HCT116 (cell line): Measurements from ENCODE around the gene ASPG. TPM values are rescaled to one million over a fixed set of nuclear protein-coding genes. Genes with fewer than 3 reads are reported as not detected.
A peak's percentile ranks its signal among the peaks of the same experiment; 100 is the strongest.

Source experiments
- ATAC-seq: fragments of 200-7000 bp; cut with Tn5 transposase; 2 replicates; pipeline ENCODE4 v1.9.1; 2020; ENCODE audit warnings: mild to moderate bottlenecking, moderate library complexity
- BruUV-seq: library from RNA; stranded (reverse); fragments of 400-500 nt; replicated peaks from 2 replicates; lab custom pipeline; 2021; lab: Mats Ljungman, UMichigan
- CTCF ChIA-PET: fragments of 300-600 bp; sonication (Branson Sonifier 250); formaldehyde crosslinking; loops from one replicate; lab custom pipeline; 2021; ENCODE audit warnings: antibody characterized with exemption; lab: Charles Lee
- POLR2A ChIA-PET: fragments of 300-600, 350-600 bp; sonication (Branson Sonifier 250); formaldehyde crosslinking; loops from one replicate; lab custom pipeline; 2021; ENCODE audit warnings: antibody characterized with exemption; lab: Charles Lee
- RAD21 ChIA-PET, 2 experiments: fragments of 300-600 bp; sonication (Branson Sonifier 250); formaldehyde crosslinking; loops; one replicate each; lab custom pipeline; 2023; ENCODE audit warnings: low total read pairs in 2 of 2; ENCODE audit not compliant: uncharacterized antibody in 2 of 2, unreplicated experiment in 2 of 2, low non-redundant PET in 1 of 2; lab: Charles Lee
- DNase-seq: peaks from one replicate; pipeline ENCODE4 v3.0.0-alpha.2; 2010; ENCODE audit warnings: low read depth, low spot score
- H2AFZ ChIP-seq: fragments of 200-600 bp; shearing (Covaris generic), sonication (generic); 2 replicates; pipeline ENCODE4 v1.6.1; 2017; ENCODE audit warnings: low read depth, mixed run types, mixed read lengths, antibody characterized with exemption, low read length; ENCODE audit not compliant: poor library complexity, severe bottlenecking
- H3K27ac ChIP-seq: 2 replicates; pipeline ENCODE4 v1.5.1; 2012; ENCODE audit warnings: low read depth, low read length
- H3K27me3 ChIP-seq: fragments of 200-600 bp; sonication (generic); 2 replicates; pipeline ENCODE4 v1.6.1; 2016; ENCODE audit warnings: mixed run types, low read length, mixed read lengths; ENCODE audit not compliant: insufficient read depth
- H3K36me3 ChIP-seq, 2 experiments: fragments of 200-500 bp in 1 of 2; fragments of 200-600 bp in 1 of 2; sonication (Bioruptor generic) in 1 of 2; sonication (generic) in 1 of 2; 2 replicates each; pipeline versions ENCODE4 v1.5.1 to v1.6.1; 2014 to 2016; ENCODE audit warnings: low read length in 2 of 2, inconsistent platforms in 1 of 2, mixed read lengths in 1 of 2, mixed run types in 1 of 2; ENCODE audit not compliant: insufficient read depth in 2 of 2, control insufficient read depth in 1 of 2
- H3K4me1 ChIP-seq, 2 experiments: fragments of 200-600 bp in 1 of 2; sonication (generic) in 1 of 2; 2 replicates each; pipeline versions ENCODE4 v1.5.1 to v1.6.1; 2012 to 2017; ENCODE audit warnings: low read length in 2 of 2, inconsistent platforms in 1 of 2, mild to moderate bottlenecking in 1 of 2, mixed read lengths in 1 of 2, mixed run types in 1 of 2, moderate library complexity in 1 of 2; ENCODE audit not compliant: insufficient read depth in 2 of 2, control insufficient read depth in 1 of 2
- H3K4me2 ChIP-seq: fragments of 200-600 bp; sonication (generic); 2 replicates; pipeline ENCODE4 v1.6.1; 2017; ENCODE audit warnings: mixed run types, low read length, mixed read lengths
- H3K4me3 ChIP-seq, 2 experiments: fragments of 200-600 bp in 1 of 2; sonication (generic) in 1 of 2; replicated peaks in 1 of 2; 2 replicates each; pipeline ENCODE4 v1.5.1; 2011 to 2016; ENCODE audit warnings: low read length in 2 of 2, control low read depth in 1 of 2, low read depth in 1 of 2, mild to moderate bottlenecking in 1 of 2, mixed read lengths in 1 of 2, mixed run types in 1 of 2
- H3K79me2 ChIP-seq: fragments of 200-600 bp; sonication (generic); 2 replicates; pipeline ENCODE4 v1.6.1; 2017; ENCODE audit warnings: mild to moderate bottlenecking, mixed run types, low read length, moderate library complexity, mixed read lengths; ENCODE audit not compliant: insufficient read depth
- H3K9ac ChIP-seq: fragments of 200-600 bp; sonication (generic); 2 replicates; pipeline ENCODE4 v1.6.1; 2016; ENCODE audit warnings: low read length, mixed read lengths
- H3K9me2 ChIP-seq: fragments of 200-600 bp; sonication (generic), shearing (Covaris generic); 2 replicates; pipeline ENCODE4 v1.6.1; 2017; ENCODE audit warnings: mixed run types, mild to moderate bottlenecking, moderate library complexity; ENCODE audit not compliant: insufficient read depth
- H3K9me3 ChIP-seq, 2 experiments: fragments of 200-500 bp in 1 of 2; fragments of 200-600 bp in 1 of 2; sonication (Bioruptor generic) in 1 of 2; sonication (generic) in 1 of 2; 2 replicates each; pipeline ENCODE4 v1.6.1; 2014 to 2017; ENCODE audit warnings: low read length in 2 of 2, mixed read lengths in 2 of 2, inconsistent platforms in 1 of 2, low read depth in 1 of 2, mild to moderate bottlenecking in 1 of 2, mixed run types in 1 of 2, moderate library complexity in 1 of 2; ENCODE audit not compliant: control insufficient read depth in 1 of 2, insufficient read depth in 1 of 2
- H4K20me1 ChIP-seq: fragments of 200-600 bp; sonication (generic), shearing (Covaris generic); 2 replicates; pipeline ENCODE4 v1.6.1; 2017; ENCODE audit warnings: mixed run types, mild to moderate bottlenecking, moderate library complexity; ENCODE audit not compliant: insufficient read depth
- CBX3 ChIP-seq: IDR thresholded peaks from 2 replicates; pipeline ENCODE4 v1.6.1; 2012; ENCODE audit warnings: low read depth
- EGR1 ChIP-seq: IDR thresholded peaks from 2 replicates; pipeline ENCODE4 v1.6.1; 2012; ENCODE audit warnings: low read depth
- ELF1 ChIP-seq: IDR thresholded peaks from 2 replicates; pipeline ENCODE4 v1.6.1; 2012; ENCODE audit warnings: low read depth, borderline replicate concordance
- EZH2 ChIP-seq: fragments of 200-600 bp; sonication (generic); IDR thresholded peaks from 2 replicates; pipeline ENCODE4 v1.6.1; 2017; ENCODE audit warnings: antibody characterized with exemption, mixed run types
- EZH2phosphoT487 ChIP-seq: fragments of 200-600 bp; IDR thresholded peaks from 2 replicates; pipeline ENCODE4 v1.6.1; 2018; ENCODE audit warnings: antibody characterized with exemption, borderline replicate concordance
- POLR2A ChIP-seq: IDR thresholded peaks from 2 replicates; pipeline ENCODE4 v1.7.0; 2011; ENCODE audit warnings: borderline replicate concordance; ENCODE audit not compliant: insufficient read depth, insufficient read length; ENCODE audit errors: extremely low read depth
- RAD21 ChIP-seq: IDR thresholded peaks from 2 replicates; pipeline ENCODE4 v1.6.1; 2012; ENCODE audit warnings: low read depth, mild to moderate bottlenecking
- SIN3A ChIP-seq: IDR thresholded peaks from 2 replicates; pipeline ENCODE4 v1.6.1; 2012; ENCODE audit warnings: low read depth
- YY1 ChIP-seq: IDR thresholded peaks from 2 replicates; pipeline ENCODE4 v1.6.1; 2011; ENCODE audit warnings: low read length, low read depth, moderate library complexity, mild to moderate bottlenecking; ENCODE audit not compliant: insufficient replicate concordance; ENCODE audit errors: extremely low read depth
- ZFX ChIP-seq: fragments of 450-650 bp; IDR thresholded peaks from 2 replicates; pipeline ENCODE4 v1.6.1; 2017
- ZNF274 ChIP-seq: fragments of 200-500 bp; sonication (Bioruptor generic); IDR thresholded peaks from 2 replicates; pipeline ENCODE4 v1.6.1; 2014; ENCODE audit warnings: mild to moderate bottlenecking, low read depth, low read length, inconsistent platforms
- intact Hi-C: fragments of 100-400 bp; cut with micrococcal nuclease; formaldehyde crosslinking; loops from 2 replicates; pipeline ENCODE4 v1.10.0; 2022
- microRNA counts: library from miRNA; unstranded; fragments of <30 nt; microRNA quantifications from one replicate; lab custom pipeline; 2015
- microRNA-seq: library from miRNA; unstranded; fragments of <30 nt; microRNA quantifications from one replicate; pipeline ENCODE4, GENCODE V29; 2016; ENCODE audit warnings: borderline number of aligned reads
- total RNA-seq: library from RNA; stranded (reverse); gene quantifications from one replicate; pipeline ENCODE4 v1.2.1, GENCODE V29; 2021; ENCODE audit not compliant: unreplicated experiment
- TF ChIP-seq, protein P1 (sequence below), 3 experiments: fragments of 200-600 bp in 1 of 3; sonication (generic) in 1 of 3; IDR thresholded peaks in 2 of 3; conservative IDR thresholded peaks in 1 of 3; 2 replicates each; pipeline ENCODE4 v1.5.1; 2012 to 2017; ENCODE audit warnings: low read depth in 2 of 3, low read length in 2 of 3, antibody characterized with exemption in 1 of 3, borderline replicate concordance in 1 of 3, control low read depth in 1 of 3, mild to moderate bottlenecking in 1 of 3, mixed read lengths in 1 of 3, mixed run types in 1 of 3, moderate library complexity in 1 of 3; ENCODE audit not compliant: insufficient read depth in 1 of 3
- TF ChIP-seq, protein P2 (sequence below): IDR thresholded peaks from 2 replicates; pipeline ENCODE4 v1.6.1; 2012
- TF ChIP-seq, protein P3 (sequence below): IDR thresholded peaks from 2 replicates; pipeline ENCODE4 v1.6.1; 2012; ENCODE audit warnings: low read depth

The ASPG gene
- total RNA-seq, 1 experiment from 2014 or later: not detected

DNA sequence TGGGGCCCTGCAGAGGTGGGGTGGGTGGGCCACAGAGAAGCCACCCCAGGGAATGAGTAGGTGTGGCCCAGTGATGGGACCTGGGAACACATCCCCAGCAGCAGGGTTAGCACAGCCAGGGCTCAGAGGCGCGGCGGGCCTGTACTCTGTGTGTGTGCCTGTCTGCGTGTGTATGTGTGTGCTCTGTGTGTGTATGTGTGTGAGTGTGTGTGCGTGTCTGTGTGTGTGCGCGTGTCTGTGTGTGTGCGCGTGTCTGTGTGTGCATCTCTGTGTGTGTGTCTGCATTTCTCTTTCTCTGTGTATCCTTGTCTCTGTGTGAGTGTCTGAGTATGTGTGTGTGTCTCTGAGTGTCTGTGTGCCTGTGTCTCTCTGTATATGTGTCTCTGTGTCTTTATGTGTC is 79.0 kb downstream of the ASPG start:
- ChIA-PET RAD21 (no interaction called here), POLR2A (no interaction called here)
- H2AFZ ChIP-seq: no peak overlapping the region

More for the DNA sequence above, 79.0 kb downstream of the ASPG start:
- intact Hi-C loops: no loop called here
- no peaks in the 10 kb centered on the region for H4K20me1 ChIP-seq
- H3K9ac ChIP-seq: no peak overlapping the region
- BruUV-seq: no TSS peak
- no peaks in the 10 kb centered on the region for H3K36me3 ChIP-seq
- H3K9me2 ChIP-seq: no peaks in the 10 kb centered on the region
- H3K27me3 ChIP-seq: no peaks in the 10 kb centered on the region
- CTCF ChIA-PET: no interaction called here
- H3K9me3 ChIP-seq: no peaks in the 10 kb centered on the region
- ATAC-seq (no peak), DNase-seq (no peak)
- H3K27ac ChIP-seq: no peak overlapping the region
- TF ChIP-seq RAD21 (no peak), POLR2A (no peak), EZH2 (no peak), CBX3 (no peak), EZH2phosphoT487 (no peak), EGR1 (no peak), ZFX (no peak), ELF1 (no peak), YY1 (no peak), SIN3A (no peak), ZNF274 (no peak)
- TF ChIP-seq, protein P1, sequence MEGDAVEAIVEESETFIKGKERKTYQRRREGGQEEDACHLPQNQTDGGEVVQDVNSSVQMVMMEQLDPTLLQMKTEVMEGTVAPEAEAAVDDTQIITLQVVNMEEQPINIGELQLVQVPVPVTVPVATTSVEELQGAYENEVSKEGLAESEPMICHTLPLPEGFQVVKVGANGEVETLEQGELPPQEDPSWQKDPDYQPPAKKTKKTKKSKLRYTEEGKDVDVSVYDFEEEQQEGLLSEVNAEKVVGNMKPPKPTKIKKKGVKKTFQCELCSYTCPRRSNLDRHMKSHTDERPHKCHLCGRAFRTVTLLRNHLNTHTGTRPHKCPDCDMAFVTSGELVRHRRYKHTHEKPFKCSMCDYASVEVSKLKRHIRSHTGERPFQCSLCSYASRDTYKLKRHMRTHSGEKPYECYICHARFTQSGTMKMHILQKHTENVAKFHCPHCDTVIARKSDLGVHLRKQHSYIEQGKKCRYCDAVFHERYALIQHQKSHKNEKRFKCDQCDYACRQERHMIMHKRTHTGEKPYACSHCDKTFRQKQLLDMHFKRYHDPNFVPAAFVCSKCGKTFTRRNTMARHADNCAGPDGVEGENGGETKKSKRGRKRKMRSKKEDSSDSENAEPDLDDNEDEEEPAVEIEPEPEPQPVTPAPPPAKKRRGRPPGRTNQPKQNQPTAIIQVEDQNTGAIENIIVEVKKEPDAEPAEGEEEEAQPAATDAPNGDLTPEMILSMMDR (IDR thresholded peaks at IDR 0.05 in 2 of 3, conservative IDR thresholded peaks at IDR 0.05 in 1 of 3; ENCODE audit: borderline replicate concordance in 1 of 3, insufficient read depth in 1 of 3, low read depth in 2 of 3, low read length in 2 of 3): no peak
- TF ChIP-seq, protein P2, sequence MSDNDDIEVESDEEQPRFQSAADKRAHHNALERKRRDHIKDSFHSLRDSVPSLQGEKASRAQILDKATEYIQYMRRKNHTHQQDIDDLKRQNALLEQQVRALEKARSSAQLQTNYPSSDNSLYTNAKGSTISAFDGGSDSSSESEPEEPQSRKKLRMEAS: no peak
- TF ChIP-seq, protein P3, sequence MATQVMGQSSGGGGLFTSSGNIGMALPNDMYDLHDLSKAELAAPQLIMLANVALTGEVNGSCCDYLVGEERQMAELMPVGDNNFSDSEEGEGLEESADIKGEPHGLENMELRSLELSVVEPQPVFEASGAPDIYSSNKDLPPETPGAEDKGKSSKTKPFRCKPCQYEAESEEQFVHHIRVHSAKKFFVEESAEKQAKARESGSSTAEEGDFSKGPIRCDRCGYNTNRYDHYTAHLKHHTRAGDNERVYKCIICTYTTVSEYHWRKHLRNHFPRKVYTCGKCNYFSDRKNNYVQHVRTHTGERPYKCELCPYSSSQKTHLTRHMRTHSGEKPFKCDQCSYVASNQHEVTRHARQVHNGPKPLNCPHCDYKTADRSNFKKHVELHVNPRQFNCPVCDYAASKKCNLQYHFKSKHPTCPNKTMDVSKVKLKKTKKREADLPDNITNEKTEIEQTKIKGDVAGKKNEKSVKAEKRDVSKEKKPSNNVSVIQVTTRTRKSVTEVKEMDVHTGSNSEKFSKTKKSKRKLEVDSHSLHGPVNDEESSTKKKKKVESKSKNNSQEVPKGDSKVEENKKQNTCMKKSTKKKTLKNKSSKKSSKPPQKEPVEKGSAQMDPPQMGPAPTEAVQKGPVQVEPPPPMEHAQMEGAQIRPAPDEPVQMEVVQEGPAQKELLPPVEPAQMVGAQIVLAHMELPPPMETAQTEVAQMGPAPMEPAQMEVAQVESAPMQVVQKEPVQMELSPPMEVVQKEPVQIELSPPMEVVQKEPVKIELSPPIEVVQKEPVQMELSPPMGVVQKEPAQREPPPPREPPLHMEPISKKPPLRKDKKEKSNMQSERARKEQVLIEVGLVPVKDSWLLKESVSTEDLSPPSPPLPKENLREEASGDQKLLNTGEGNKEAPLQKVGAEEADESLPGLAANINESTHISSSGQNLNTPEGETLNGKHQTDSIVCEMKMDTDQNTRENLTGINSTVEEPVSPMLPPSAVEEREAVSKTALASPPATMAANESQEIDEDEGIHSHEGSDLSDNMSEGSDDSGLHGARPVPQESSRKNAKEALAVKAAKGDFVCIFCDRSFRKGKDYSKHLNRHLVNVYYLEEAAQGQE: no peak
- no peaks in the 10 kb centered on the region for H3K79me2 ChIP-seq
- H3K4me3 ChIP-seq: no peak overlapping the region
- H3K4me2 ChIP-seq: no peak overlapping the region
- no peaks in the 10 kb centered on the region for H3K4me1 ChIP-seq

MicroRNAs encoded within 50 kb of the gene (microRNA counts, 767-probe panel; counts per million panel counts)
- microRNA hsa-miR-203 (lab: Ali Mortazavi, UCI): 9,583 counts per million, percentile 8 among the panel's probes with 10 or more counts

Small RNAs within 50 kb of the gene (microRNA-seq; reads per million reads assigned to microRNA genes)
- not detected for gene MIR203A
- gene MIR203B: not detected

Other genes starting within 250 kb of the ASPG start
- gene PPP1R13B, start 238.1 kb upstream of the ASPG start, total RNA-seq: 17.8 TPM
- not detected for gene TDRD9, start 157.2 kb upstream of the ASPG start, total RNA-seq
- not detected for gene RD3L, start 143.2 kb upstream of the ASPG start, total RNA-seq
- 10.2 TPM for gene KIF26A, start 52.9 kb downstream of the ASPG start, total RNA-seq